Hematopoietic multipotent progenitor cell treated with erythropoietin and hydrocortisone succinate and interleukin-3 and kit ligand, for 6 days (in vitro differentiated cells): ENCODE data around the gene ARID3A.
A peak's percentile ranks its signal among the peaks of the same experiment; 100 is the strongest.
"Not testable (repeated sequence)": the region's sequence is repeated elsewhere in the genome, so short reads cannot be mapped to it uniquely, and the experiment has no call there.

ENCODE experiments used
- DNase-seq: peaks from one replicate; pipeline ENCODE4 v3.0.0-alpha.2; 2015

ARID3A gene

GRCh38 chr19:1018932-1019615 lies 93.2 kb downstream of the ARID3A start:
- no peak for DNase-seq

GRCh38 chr19:1019616-1019961 lies 93.8 kb downstream of the ARID3A start:
- no peak for DNase-seq

- peak; percentile 64 for DNase-seq
Measured at GRCh38 chr19:1019980-1020867, 94.4 kb downstream of the ARID3A start.

- DNase-seq = peak; percentile 99
Measured at GRCh38 chr19:1020868-1021425, 95.1 kb downstream of the ARID3A start, which contains the start of gene TMEM259. Gene TMEM259, minus strand, starts transcription at chr19:1021123. Its CDS starts 127 bp downstream, at chr19:1020996.

GRCh38 chr19:1023883-1024188 lies 98.0 kb downstream of the ARID3A start:
- not testable (repeated sequence) for DNase-seq

- not testable (repeated sequence) for DNase-seq
Measured at GRCh38 chr19:1025080-1025479, 99.2 kb downstream of the ARID3A start.
